ENCODE data around the gene C16orf74. TPM values are rescaled to one million over a fixed set of nuclear protein-coding genes. Genes with fewer than 3 reads are reported as not detected.

Gene C16orf74
- total and polyA plus RNA-seq, 2 of the 8 experiments (the other 6 are each of a cell fraction or from before 2014, with no cell fraction given) = 7.3 to 9.3 TPM

GRCh38 chr16:85749771-85750145 lies 1.1 kb downstream of the C16orf74 start:
- no peaks in the 10 kb centered on the region for H3K79me2 ChIP-seq (ENCODE audit: control insufficient read depth in 1 of 2, insufficient read depth in 2 of 2, low read length in 2 of 2)
- no peak overlapping the region for H3K4ac ChIP-seq (replicated peaks; ENCODE audit: insufficient read length, low read depth, low read length)
- no peak overlapping the region for H3K9ac ChIP-seq (replicated peaks in 1 of 4; ENCODE audit: extremely low read depth in 1 of 4, low read depth in 3 of 4, low read length in 3 of 4)
- H3K23ac ChIP-seq (ENCODE audit: insufficient read length) = no peak overlapping the region
- no peak overlapping the region; the same call in 1 of the 2 replicates for H2BK12ac ChIP-seq (ENCODE audit: low read depth, low read length)
- no peak overlapping the region; the same call in 1 of the 2 replicates for H2BK20ac ChIP-seq (ENCODE audit: low read length)
- POLR2A ChIA-PET (ENCODE audit: partially characterized antibody) = interaction anchor here (0.6 to 1.2 kb wide), 3 partner anchors 41 to 632 kb away, joined by 3 read pairs; no protein-coding TSS in a partner anchor
- peaks cover 3 to 34% (median 22%) of the 10 kb centered on the region in 4 experiments for H3K27me3 ChIP-seq (replicated peaks in 1 of 4; ENCODE audit: control insufficient read depth in 3 of 4, extremely low read depth in 1 of 4, insufficient read depth in 3 of 4, low read length in 3 of 4)
- H3K36me3 ChIP-seq (ENCODE audit: control insufficient read depth in 2 of 4, insufficient read depth in 4 of 4, low read length in 3 of 4) = no peaks in the 10 kb centered on the region
- peaks cover 0 to 39% (median 31%) of the 10 kb centered on the region in 4 experiments; a peak in 6 of 7 replicates for H3K4me1 ChIP-seq (replicated peaks in 1 of 4; ENCODE audit: control insufficient read depth in 3 of 4, insufficient read depth in 4 of 4, low read length in 3 of 4)
- no peaks in the 10 kb centered on the region for H3K9me3 ChIP-seq (ENCODE audit: insufficient read depth in 2 of 2, low read depth in 1 of 2, low read length in 1 of 2)
- H3K14ac ChIP-seq (ENCODE audit: insufficient read length) = no peak overlapping the region
- 37% methylated on average over 14 of the region's 14 CpGs; no CpG with 5 or more reads in 1 of the 2 experiments for WGBS, 2 experiments (ENCODE audit: extremely low coverage in 1 of 2, insufficient coverage in 1 of 2, insufficient read length in 1 of 2, insufficient replicate concordance in 2 of 2, low coverage in 1 of 2, low lambda C conversion rate in 2 of 2, missing lambda C conversion rate in 1 of 2)
- H3K27ac ChIP-seq (ENCODE audit: low read depth, low read length) = no peak overlapping the region
- no peak overlapping the region for H2BK120ac ChIP-seq (replicated peaks; ENCODE audit: low read depth, low read length)
- H3K23me2 ChIP-seq (ENCODE audit: low read depth, low read length) = peaks cover 4% of the 10 kb centered on the region; the same call in 1 of the 2 replicates
- H2BK15ac ChIP-seq (ENCODE audit: low read length) = no peak overlapping the region; the same call in 1 of the 2 replicates
- peak overlapping the region; percentile 5; the same call in 1 of the 2 replicates for H3K18ac ChIP-seq (ENCODE audit: extremely low read depth, low read length)
- H4K20me1 ChIP-seq (replicated peaks in 1 of 2; ENCODE audit: control insufficient read depth in 1 of 2, insufficient read depth in 2 of 2, low read length in 2 of 2) = peaks cover 0 to 3% of the 10 kb centered on the region in 2 experiments
- H4K5ac ChIP-seq (ENCODE audit: insufficient read length, low read depth, low read length) = no peak overlapping the region
- CTCF ChIA-PET (ENCODE audit: partially characterized antibody) = interaction anchor here (1.0 kb wide), 1 partner anchor 10 kb away, joined by 4 read pairs; no protein-coding TSS in a partner anchor
- no peaks in the 10 kb centered on the region for H3K79me1 ChIP-seq (ENCODE audit: low read depth, low read length)
- H2AK5ac ChIP-seq (ENCODE audit: low read depth, low read length) = no peak overlapping the region
- H3K4me3 ChIP-seq (ENCODE audit: extremely low read depth in 1 of 4, insufficient read depth in 2 of 4, low read depth in 3 of 4, low read length in 4 of 4) = peak overlapping the region; percentile 38 to 71 (median 60); a peak in 7 of 8 replicates
- peak overlapping the region; percentile 43; the same call in 1 of the 2 replicates for H2AFZ ChIP-seq (ENCODE audit: low read length)
- FAIRE-seq (no peak), DNase-seq (ENCODE audit: low read depth in 1 of 2, low spot score in 2 of 2) (no peak)
- H3K56ac ChIP-seq (replicated peaks; ENCODE audit: insufficient read length, low read depth, low read length) = no peak overlapping the region
- no peak overlapping the region for H4K8ac ChIP-seq (ENCODE audit: extremely low read depth, insufficient read depth, low read length)
- no peak overlapping the region for H2BK5ac ChIP-seq (ENCODE audit: low read depth, low read length)
- peak overlapping the region; percentile 80 to 83 for H3K4me2 ChIP-seq (ENCODE audit: insufficient read depth in 1 of 2, low read depth in 2 of 2, low read length in 2 of 2)
- H4K91ac ChIP-seq (replicated peaks; ENCODE audit: insufficient read length, low read length) = peak overlapping the region; percentile 31
- no peak for TF ChIP-seq SIN3A (conservative IDR thresholded peaks at IDR 0.05 in 1 of 2, IDR thresholded peaks at IDR 0.05 in 1 of 2; ENCODE audit: low read depth in 1 of 2, low read length in 2 of 2)
- no peak for TF ChIP-seq NRF1 (IDR thresholded peaks at IDR 0.05; ENCODE audit: low read depth, low read length)
- no peak for TF ChIP-seq ASH2L (IDR thresholded peaks at IDR 0.05; ENCODE audit: low read length)
- TF ChIP-seq SP1 (IDR thresholded peaks at IDR 0.05; ENCODE audit: low read depth, low read length) = no peak
- no peak for TF ChIP-seq GTF2F1 (IDR thresholded peaks at IDR 0.05; ENCODE audit: borderline replicate concordance, low read depth, low read length)
- TF ChIP-seq JUND (IDR thresholded peaks at IDR 0.05; ENCODE audit: low read length) = no peak
- TF ChIP-seq CHD1 (IDR thresholded peaks at IDR 0.05; ENCODE audit: low read depth, low read length) = no peak
- TF ChIP-seq TBP (IDR thresholded peaks at IDR 0.05; ENCODE audit: low read depth, low read length) = no peak
- TF ChIP-seq ZNF274 (IDR thresholded peaks at IDR 0.05; ENCODE audit: borderline replicate concordance, extremely low read depth, low read length) = no peak
- TF ChIP-seq FOSL1 (IDR thresholded peaks at IDR 0.05; ENCODE audit: insufficient read depth, low read depth, low read length) = no peak
- TF ChIP-seq SP4 (IDR thresholded peaks at IDR 0.05; ENCODE audit: low read length) = no peak
- no peak for TF ChIP-seq SAP30 (IDR thresholded peaks at IDR 0.05; ENCODE audit: insufficient read depth, insufficient replicate concordance, low read length)
- no peak for TF ChIP-seq SRF (IDR thresholded peaks at IDR 0.05; ENCODE audit: low read depth, low read length)
- TF ChIP-seq EZH2 (IDR thresholded peaks at IDR 0.05; ENCODE audit: low read depth, low read length, severe bottlenecking) = no peak
